DND-41 (cell line): ENCODE results near the gene ECM1.

Source experiments
- ATAC-seq: fragments of 200-7000 bp; cut with Tn5 transposase; 3 replicates; pipeline ENCODE4 v1.9.1; 2021; ENCODE audit warnings: low read depth; ENCODE audit not compliant: insufficient read depth
- DNase-seq: peaks from one replicate; pipeline ENCODE4 v3.0.0-alpha.2; 2020
- H2AFZ ChIP-seq: 2 replicates; pipeline ENCODE4 v1.6.0; 2012; ENCODE audit warnings: low read depth, low read length
- H3K27ac ChIP-seq: 2 replicates; pipeline ENCODE4 v1.5.1; 2012; ENCODE audit warnings: low read length, inconsistent platforms
- H3K27me3 ChIP-seq: fragments of 200-600 bp; sonication (generic); 2 replicates; pipeline ENCODE4 v1.6.0; 2012; ENCODE audit warnings: low read length, mild to moderate bottlenecking, inconsistent platforms; ENCODE audit not compliant: insufficient read depth, poor library complexity
- H3K36me3 ChIP-seq: 2 replicates; pipeline ENCODE4 v1.5.1; 2012; ENCODE audit warnings: low read length, inconsistent platforms; ENCODE audit not compliant: insufficient read depth
- H3K4me1 ChIP-seq: 2 replicates; pipeline ENCODE4 v1.5.1; 2012; ENCODE audit warnings: mild to moderate bottlenecking, low read length; ENCODE audit not compliant: insufficient read depth
- H3K4me2 ChIP-seq: 2 replicates; pipeline ENCODE4 v1.6.0; 2012; ENCODE audit warnings: mild to moderate bottlenecking, moderate library complexity, low read length, inconsistent platforms; ENCODE audit not compliant: insufficient read depth
- H3K4me3 ChIP-seq, 2 experiments: fragments of 200-600 bp in 1 of 2; shearing (Covaris generic) in 1 of 2; 2 replicates each; pipeline ENCODE4 v1.5.1; 2012 to 2016; ENCODE audit warnings: inconsistent platforms in 2 of 2, low read length in 2 of 2, mild to moderate bottlenecking in 2 of 2, low read depth in 1 of 2, moderate library complexity in 1 of 2
- H3K79me2 ChIP-seq: 2 replicates; pipeline ENCODE4 v1.6.0; 2012; ENCODE audit warnings: low read length, inconsistent platforms; ENCODE audit not compliant: insufficient read depth
- H3K9ac ChIP-seq: 2 replicates; pipeline ENCODE4 v1.6.0; 2012; ENCODE audit warnings: low read depth, mild to moderate bottlenecking, inconsistent platforms, low read length, moderate library complexity
- H3K9me3 ChIP-seq: 2 replicates; pipeline ENCODE4 v1.5.1; 2012; ENCODE audit warnings: low read length, moderate library complexity, mild to moderate bottlenecking, inconsistent platforms; ENCODE audit not compliant: insufficient read depth, severe bottlenecking
- H4K20me1 ChIP-seq: 2 replicates; pipeline ENCODE4 v1.6.0; 2012; ENCODE audit warnings: low read length; ENCODE audit not compliant: insufficient read depth
- EZH2 ChIP-seq: IDR thresholded peaks from 3 replicates; pipeline ENCODE4 v1.6.1; 2012; ENCODE audit warnings: borderline replicate concordance, low read depth, mild to moderate bottlenecking, moderate library complexity, low read length, inconsistent platforms; ENCODE audit not compliant: severe bottlenecking
- TF ChIP-seq, protein P1 (sequence below): IDR thresholded peaks from 2 replicates; pipeline ENCODE4 v1.5.1; 2012; ENCODE audit warnings: borderline replicate concordance, low read length, moderate library complexity, mild to moderate bottlenecking; ENCODE audit not compliant: poor library complexity, severe bottlenecking; ENCODE audit errors: extremely low read depth

The ECM1 gene

DNA sequence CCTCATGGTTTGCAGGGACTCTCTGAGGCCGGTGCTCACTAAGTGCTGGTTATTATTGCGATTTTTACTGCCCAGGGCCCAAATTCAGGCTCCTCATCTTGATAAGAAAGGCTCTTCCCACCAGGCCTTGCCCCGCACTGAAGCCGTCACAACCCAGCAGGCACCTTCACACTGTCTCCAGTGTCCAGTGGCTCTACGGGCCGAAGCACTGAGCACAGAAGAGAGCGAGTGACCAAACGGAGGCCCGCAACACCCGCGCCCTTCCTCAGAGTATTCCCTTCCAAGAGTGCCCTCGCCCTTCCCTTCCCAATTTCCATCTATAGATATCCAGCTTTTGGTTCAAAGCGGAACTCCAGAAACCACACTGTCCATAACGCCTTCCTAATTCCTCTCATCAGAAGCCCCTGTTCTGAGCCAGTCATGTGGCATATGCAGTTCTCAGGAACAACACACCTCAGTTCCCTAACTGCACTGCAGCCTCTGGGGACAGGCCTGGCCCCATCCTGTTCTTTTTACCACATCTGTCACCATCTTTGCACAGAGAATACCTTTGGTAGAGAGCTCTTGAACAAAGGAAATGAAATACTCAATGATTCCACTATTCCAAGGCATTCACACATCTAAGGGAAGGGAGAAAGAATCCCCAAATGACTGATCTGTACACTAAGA, 22.7 kb downstream of the ECM1 start:
- H3K9ac ChIP-seq = no peak overlapping the region
- H3K27me3 ChIP-seq = no peaks in the 10 kb centered on the region
- H3K4me3 ChIP-seq = no peak overlapping the region
- H3K4me2 ChIP-seq = no peak overlapping the region
- no peaks in the 10 kb centered on the region for H3K4me1 ChIP-seq
- no peak overlapping the region for H2AFZ ChIP-seq
- ATAC-seq (no peak), DNase-seq (no peak)
- H3K36me3 ChIP-seq = no peaks in the 10 kb centered on the region
- no peak overlapping the region for H3K27ac ChIP-seq
- no peaks in the 10 kb centered on the region for H3K9me3 ChIP-seq
- H3K79me2 ChIP-seq = no peaks in the 10 kb centered on the region
- TF ChIP-seq, protein P1, sequence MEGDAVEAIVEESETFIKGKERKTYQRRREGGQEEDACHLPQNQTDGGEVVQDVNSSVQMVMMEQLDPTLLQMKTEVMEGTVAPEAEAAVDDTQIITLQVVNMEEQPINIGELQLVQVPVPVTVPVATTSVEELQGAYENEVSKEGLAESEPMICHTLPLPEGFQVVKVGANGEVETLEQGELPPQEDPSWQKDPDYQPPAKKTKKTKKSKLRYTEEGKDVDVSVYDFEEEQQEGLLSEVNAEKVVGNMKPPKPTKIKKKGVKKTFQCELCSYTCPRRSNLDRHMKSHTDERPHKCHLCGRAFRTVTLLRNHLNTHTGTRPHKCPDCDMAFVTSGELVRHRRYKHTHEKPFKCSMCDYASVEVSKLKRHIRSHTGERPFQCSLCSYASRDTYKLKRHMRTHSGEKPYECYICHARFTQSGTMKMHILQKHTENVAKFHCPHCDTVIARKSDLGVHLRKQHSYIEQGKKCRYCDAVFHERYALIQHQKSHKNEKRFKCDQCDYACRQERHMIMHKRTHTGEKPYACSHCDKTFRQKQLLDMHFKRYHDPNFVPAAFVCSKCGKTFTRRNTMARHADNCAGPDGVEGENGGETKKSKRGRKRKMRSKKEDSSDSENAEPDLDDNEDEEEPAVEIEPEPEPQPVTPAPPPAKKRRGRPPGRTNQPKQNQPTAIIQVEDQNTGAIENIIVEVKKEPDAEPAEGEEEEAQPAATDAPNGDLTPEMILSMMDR = no peak
- no peak for TF ChIP-seq EZH2
- H4K20me1 ChIP-seq = no peaks in the 10 kb centered on the region

DNA sequence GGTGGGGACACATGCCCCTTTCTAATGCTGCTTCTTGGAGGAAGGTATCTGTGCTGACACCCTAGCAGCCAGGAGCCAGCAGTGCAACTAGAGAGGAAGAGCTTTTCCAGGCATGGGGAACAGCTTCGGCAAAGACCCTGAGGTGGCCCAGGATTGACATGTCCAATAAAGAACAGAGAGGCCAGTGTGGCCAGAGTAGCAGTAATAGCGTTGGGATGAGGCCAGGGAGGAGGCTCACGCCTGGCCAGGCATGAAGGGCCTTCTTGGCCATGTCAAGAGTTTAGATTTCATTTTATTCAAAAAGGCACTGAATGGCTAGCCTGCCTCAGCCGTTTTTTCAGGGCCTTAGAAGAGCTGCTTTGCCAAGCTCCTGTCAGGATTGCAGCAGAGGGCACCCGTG, 25.0 kb downstream of the ECM1 start:
- Histone ChIP-seq H4K20me1 (no peaks in the 10 kb centered on the region), H3K36me3 (no peaks in the 10 kb centered on the region), H3K4me3 (no peak overlapping the region), H3K27ac (no peak overlapping the region), H3K4me2 (no peak overlapping the region), H3K9ac (no peak overlapping the region), H3K79me2 (no peaks in the 10 kb centered on the region), H3K9me3 (no peaks in the 10 kb centered on the region), H2AFZ (no peak overlapping the region), H3K4me1 (no peaks in the 10 kb centered on the region), H3K27me3 (no peaks in the 10 kb centered on the region)
- DNase-seq = no peak
- no peak for ATAC-seq
- TF ChIP-seq, protein P1 = no peak
- no peak for TF ChIP-seq EZH2

DNA sequence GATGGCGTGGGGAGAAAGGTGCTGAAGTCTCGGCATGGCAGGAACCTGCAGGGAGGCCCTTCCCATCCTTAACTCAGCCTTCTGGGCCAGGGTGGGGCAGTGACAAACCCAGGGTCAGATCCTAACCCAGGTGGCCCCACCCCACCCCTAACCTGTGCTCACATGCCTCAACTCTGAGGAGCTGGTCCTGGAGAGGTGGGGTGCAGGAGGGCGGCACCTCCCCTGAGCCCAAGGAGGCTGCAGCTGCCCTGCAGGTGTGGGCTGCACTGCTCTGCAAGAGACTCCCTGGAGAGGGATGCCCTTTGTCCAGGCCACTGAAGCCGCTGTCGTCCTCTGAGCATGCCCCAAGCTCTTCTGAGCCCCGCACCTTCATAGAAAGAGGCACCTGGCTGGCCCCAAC, 26.1 kb downstream of the ECM1 start:
- H3K4me1 ChIP-seq = no peaks in the 10 kb centered on the region
- no peaks in the 10 kb centered on the region for H4K20me1 ChIP-seq
- H3K27me3 ChIP-seq = no peaks in the 10 kb centered on the region
- no peak overlapping the region for H3K27ac ChIP-seq
- TF ChIP-seq, protein P1 = no peak
- no peak for TF ChIP-seq EZH2
- H3K36me3 ChIP-seq = no peaks in the 10 kb centered on the region
- H2AFZ ChIP-seq = no peak overlapping the region
- H3K9me3 ChIP-seq = no peaks in the 10 kb centered on the region
- DNase-seq (no peak), ATAC-seq (no peak)
- H3K9ac ChIP-seq = no peak overlapping the region
- H3K4me3 ChIP-seq = no peak overlapping the region
- H3K4me2 ChIP-seq = no peak overlapping the region
- H3K79me2 ChIP-seq = no peaks in the 10 kb centered on the region

DNA sequence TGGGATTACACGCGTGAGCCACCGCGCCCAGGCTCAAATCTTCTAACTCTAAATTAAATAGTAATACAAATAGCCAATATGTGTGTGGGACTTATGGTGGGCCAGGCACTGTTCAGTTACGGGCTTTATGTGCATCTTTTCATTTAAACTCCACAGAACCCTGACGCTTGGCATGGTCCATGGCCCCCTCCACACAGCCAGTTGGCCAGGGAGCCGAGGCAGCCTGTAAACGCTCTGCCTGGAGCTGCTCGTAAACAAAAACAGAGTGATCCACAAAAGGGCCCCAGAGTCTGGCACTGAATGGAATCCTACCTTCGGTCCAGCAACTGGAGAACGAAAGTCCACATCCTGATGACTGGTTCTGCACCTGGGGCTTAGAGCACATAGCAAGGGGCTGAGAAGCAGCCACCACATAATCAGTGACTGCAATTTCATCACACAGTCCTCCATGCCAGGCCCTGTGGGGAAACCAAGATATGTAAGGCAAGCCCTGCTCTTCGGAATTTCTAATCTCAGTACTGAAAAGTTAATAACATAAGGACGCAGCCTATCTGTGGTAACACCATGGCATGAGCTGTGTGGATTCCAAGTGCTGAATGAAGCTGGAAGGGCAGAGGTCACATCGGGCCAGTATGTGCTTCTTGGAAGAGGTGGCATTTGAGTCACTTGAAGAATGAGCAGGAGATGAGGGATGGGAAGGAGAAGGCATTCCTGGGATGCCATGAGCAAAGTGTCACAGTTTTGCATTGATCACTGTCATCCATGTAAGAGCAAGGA, 27.8 kb downstream of the ECM1 start:
- Histone ChIP-seq H2AFZ (no peak overlapping the region), H3K36me3 (no peaks in the 10 kb centered on the region), H3K9ac (no peak overlapping the region), H3K4me3 (no peak overlapping the region), H3K27me3 (no peaks in the 10 kb centered on the region), H3K4me2 (no peak overlapping the region), H3K79me2 (no peaks in the 10 kb centered on the region), H3K27ac (no peak overlapping the region), H3K9me3 (no peaks in the 10 kb centered on the region), H4K20me1 (no peaks in the 10 kb centered on the region), H3K4me1 (no peaks in the 10 kb centered on the region)
- no peak for DNase-seq
- ATAC-seq = no peak
- no peak for TF ChIP-seq EZH2
- TF ChIP-seq, protein P1 = no peak
